NB4 (cell line): Measurements from ENCODE around the gene BCAS3.

Experiments used
- DNase-seq: peaks from one replicate; pipeline ENCODE4 v3.0.0; 2010; ENCODE audit warnings: low read depth
- H3K4me3 ChIP-seq: one replicate; pipeline ENCODE4 v1.5.1; 2011; ENCODE audit warnings: mild to moderate bottlenecking, low read depth, low read length, moderate library complexity
- MYC ChIP-seq: IDR thresholded peaks from 2 replicates; pipeline ENCODE4 v1.6.1; 2011; ENCODE audit warnings: low read depth, low read length
- POLR2A ChIP-seq: IDR thresholded peaks from 2 replicates; pipeline ENCODE4 v1.6.1; 2011; ENCODE audit warnings: mild to moderate bottlenecking; ENCODE audit not compliant: insufficient read length; ENCODE audit errors: extremely low read depth
- TF ChIP-seq, protein P1 (sequence below): IDR thresholded peaks from 2 replicates; pipeline ENCODE4 v1.6.1; 2011; ENCODE audit warnings: low read depth, low read length
- TF ChIP-seq, protein P2 (sequence below): IDR thresholded peaks from one replicate; pipeline ENCODE4 v1.5.1; 2012; ENCODE audit warnings: low read depth, low read length

The BCAS3 gene

DNA sequence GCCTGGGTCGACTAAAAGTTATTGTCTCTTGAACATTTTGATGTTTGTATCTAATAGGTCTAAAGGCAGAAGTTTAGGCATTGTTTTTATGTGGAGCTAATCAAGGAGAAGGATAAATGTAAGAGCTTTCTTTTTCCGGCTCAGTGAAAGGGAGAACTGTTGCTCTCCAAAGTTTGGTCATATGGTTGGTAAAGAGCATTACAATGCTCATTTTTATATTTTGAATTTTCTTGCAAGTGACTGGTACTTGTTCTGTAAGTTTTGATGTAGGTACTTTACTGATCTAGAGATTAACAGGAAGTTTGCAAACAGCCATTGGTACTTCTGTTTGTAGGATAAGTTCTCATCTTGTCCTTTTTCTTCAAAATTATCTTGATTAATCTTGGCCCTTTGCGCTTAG, 30.9 kb upstream of the BCAS3 start:
- TF ChIP-seq MYC (no peak), POLR2A (no peak)
- TF ChIP-seq, protein P1, sequence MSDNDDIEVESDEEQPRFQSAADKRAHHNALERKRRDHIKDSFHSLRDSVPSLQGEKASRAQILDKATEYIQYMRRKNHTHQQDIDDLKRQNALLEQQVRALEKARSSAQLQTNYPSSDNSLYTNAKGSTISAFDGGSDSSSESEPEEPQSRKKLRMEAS: no peak
- TF ChIP-seq, protein P2, sequence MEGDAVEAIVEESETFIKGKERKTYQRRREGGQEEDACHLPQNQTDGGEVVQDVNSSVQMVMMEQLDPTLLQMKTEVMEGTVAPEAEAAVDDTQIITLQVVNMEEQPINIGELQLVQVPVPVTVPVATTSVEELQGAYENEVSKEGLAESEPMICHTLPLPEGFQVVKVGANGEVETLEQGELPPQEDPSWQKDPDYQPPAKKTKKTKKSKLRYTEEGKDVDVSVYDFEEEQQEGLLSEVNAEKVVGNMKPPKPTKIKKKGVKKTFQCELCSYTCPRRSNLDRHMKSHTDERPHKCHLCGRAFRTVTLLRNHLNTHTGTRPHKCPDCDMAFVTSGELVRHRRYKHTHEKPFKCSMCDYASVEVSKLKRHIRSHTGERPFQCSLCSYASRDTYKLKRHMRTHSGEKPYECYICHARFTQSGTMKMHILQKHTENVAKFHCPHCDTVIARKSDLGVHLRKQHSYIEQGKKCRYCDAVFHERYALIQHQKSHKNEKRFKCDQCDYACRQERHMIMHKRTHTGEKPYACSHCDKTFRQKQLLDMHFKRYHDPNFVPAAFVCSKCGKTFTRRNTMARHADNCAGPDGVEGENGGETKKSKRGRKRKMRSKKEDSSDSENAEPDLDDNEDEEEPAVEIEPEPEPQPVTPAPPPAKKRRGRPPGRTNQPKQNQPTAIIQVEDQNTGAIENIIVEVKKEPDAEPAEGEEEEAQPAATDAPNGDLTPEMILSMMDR: no peak
- DNase-seq: no peak
- no peak overlapping the region for H3K4me3 ChIP-seq

DNA sequence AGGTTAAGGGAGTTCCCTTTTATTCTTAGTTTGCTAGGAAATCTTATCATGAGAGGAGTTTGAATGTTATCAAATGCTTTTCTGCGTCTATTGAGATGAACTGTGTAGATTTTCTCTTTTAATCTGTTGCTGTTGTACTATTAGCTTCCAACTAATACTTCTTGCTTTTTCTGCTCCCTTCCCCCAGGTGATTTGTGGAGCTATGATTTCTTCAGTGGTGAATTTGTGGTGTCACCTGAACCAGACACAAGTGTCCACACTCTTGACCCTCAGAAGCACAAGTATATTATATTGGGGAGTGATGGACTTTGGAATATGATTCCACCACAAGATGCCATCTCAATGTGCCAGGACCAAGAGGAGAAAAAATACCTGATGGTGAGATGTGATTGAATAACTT, 29.9 kb upstream of the BCAS3 start:
- no peak for DNase-seq
- no peak overlapping the region for H3K4me3 ChIP-seq
- TF ChIP-seq POLR2A (no peak), MYC (no peak)
- TF ChIP-seq, protein P2: no peak
- TF ChIP-seq, protein P1: no peak

DNA sequence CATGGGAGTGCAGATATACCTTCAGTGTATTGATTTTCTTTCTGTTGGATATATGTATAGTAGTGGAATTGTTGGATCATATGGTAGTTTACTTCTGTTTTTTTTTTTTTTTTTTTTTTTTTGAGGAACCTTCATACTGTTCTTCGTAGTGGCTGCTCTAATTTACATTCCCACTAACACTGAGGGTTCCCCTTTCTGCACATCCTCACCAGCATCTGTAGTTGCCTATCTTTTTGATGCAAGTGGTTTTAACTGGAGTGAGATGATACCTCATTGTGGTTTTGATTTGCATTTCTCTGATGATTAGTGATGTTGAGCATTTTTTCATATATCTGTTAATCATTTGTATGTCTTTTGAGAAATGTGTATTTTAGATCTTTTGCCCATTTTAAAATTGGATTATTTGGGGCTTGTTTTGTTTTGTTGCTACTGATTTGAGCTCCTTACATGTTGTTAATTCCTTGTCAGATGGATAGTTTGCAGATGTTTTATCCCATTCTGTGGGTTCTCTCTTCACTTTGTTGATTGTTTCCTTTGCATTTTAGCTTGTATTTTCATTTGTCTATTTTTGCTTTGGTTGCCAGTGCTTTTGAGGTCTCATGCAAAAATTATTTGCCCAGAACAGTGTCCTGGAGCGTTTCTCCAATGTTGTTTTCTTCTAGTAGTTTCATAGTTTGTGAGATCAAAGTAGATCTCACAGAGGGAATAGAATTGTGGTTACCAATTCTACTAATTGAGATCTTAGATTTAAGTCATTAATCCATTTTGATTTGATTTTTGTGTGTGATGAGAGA, 25.0 kb upstream of the BCAS3 start:
- no peak for DNase-seq
- TF ChIP-seq, protein P2: no peak
- TF ChIP-seq MYC (no peak), POLR2A (no peak)
- TF ChIP-seq, protein P1: no peak
- no peak overlapping the region for H3K4me3 ChIP-seq

DNA sequence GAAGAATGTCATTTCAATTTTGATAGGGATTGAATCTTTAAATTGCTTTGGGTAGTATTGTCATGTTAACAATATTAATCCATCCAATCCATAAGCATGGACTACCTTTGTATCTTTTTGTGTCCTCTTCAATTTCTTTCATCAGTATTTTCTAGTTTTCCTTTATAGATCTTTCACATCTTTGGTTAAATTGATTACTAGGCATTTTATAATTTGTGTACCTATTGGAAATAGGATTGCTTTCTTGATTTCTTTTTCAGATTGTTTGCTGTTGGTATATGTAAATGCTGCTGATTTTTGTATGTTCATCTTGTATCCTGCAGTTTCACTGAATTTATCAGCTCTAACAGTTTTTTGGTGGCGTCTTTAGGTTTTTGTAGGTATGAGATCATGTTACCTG, 24.1 kb upstream of the BCAS3 start:
- DNase-seq: no peak
- TF ChIP-seq MYC (no peak), POLR2A (no peak)
- TF ChIP-seq, protein P2: no peak
- TF ChIP-seq, protein P1: no peak
- no peak overlapping the region for H3K4me3 ChIP-seq

DNA sequence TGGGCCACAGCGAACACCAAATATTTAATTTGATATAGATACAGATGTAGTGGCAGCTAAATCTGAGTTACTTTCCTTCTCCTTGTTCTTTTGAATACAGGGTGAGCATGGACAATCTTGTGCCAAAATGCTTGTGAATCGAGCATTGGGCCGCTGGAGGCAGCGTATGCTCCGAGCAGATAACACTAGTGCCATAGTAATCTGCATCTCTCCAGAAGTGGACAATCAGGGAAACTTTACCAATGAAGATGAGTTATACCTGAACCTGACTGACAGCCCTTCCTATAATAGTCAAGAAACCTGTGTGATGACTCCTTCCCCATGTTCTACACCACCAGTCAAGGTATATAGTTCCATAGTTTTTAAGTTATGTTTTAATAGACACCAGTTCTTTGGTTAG, 21.2 kb upstream of the BCAS3 start:
- no peak for TF ChIP-seq POLR2A
- TF ChIP-seq MYC: no peak
- TF ChIP-seq, protein P1: no peak
- TF ChIP-seq, protein P2: no peak
- DNase-seq: no peak
- no peak overlapping the region for H3K4me3 ChIP-seq
